HG03354 (cell line): ENCODE measurements around the gene UHMK1.
"Not testable (repeated sequence)": the region's sequence is repeated elsewhere in the genome, so short reads cannot be mapped to it uniquely, and the experiment has no call there.

ENCODE experiments used
- ATAC-seq: cut with Tn5 transposase; IDR thresholded peaks from one replicate; pipeline ENCODE4 v1.9.1; 2021; ENCODE audit warnings: mild to moderate bottlenecking; ENCODE audit not compliant: unreplicated experiment, poor library complexity, severe bottlenecking

Gene UHMK1

GRCh38 chr1:162561616-162562469 is 64.2 kb downstream of the UHMK1 start, which contains the start of gene UAP1:
UAP1 (plus strand) TSS chr1:162561722; CDS start chr1:162566069, 4,347 bp downstream.
- ATAC-seq, result peak; percentile 43

GRCh38 chr1:162562470-162562828 is 64.8 kb downstream of the UHMK1 start:
- peak; percentile 2 for ATAC-seq

GRCh38 chr1:162564762-162565218 is 67.2 kb downstream of the UHMK1 start:
- no peak for ATAC-seq

GRCh38 chr1:162565460-162565859 is 67.8 kb downstream of the UHMK1 start:
- ATAC-seq, result no peak

GRCh38 chr1:162566870-162567269 is 69.3 kb downstream of the UHMK1 start:
- no peak for ATAC-seq

GRCh38 chr1:162568802-162569201 is 71.2 kb downstream of the UHMK1 start:
- ATAC-seq, result no peak

GRCh38 chr1:162570718-162571117 is 73.1 kb downstream of the UHMK1 start:
- ATAC-seq, result no peak

GRCh38 chr1:162571121-162571520 is 73.5 kb downstream of the UHMK1 start:
- ATAC-seq, result not testable (repeated sequence)

GRCh38 chr1:162571696-162572095 is 74.1 kb downstream of the UHMK1 start:
- ATAC-seq, result no peak

- no peak for ATAC-seq
These were observed 75.5 kb downstream of the UHMK1 start for GRCh38 chr1:162573136-162573535.

GRCh38 chr1:162578071-162578700 is 80.6 kb downstream of the UHMK1 start:
- no peak for ATAC-seq

- no peak for ATAC-seq
These were observed 81.3 kb downstream of the UHMK1 start for GRCh38 chr1:162578936-162579335.
